Measurements from ENCODE around the gene STRN4. TPM values are rescaled to one million over a fixed set of nuclear protein-coding genes. Genes with fewer than 3 reads are reported as not detected.
"Not testable (repeated sequence)": the region's sequence is repeated elsewhere in the genome, so short reads cannot be mapped to it uniquely, and the experiment has no call there.

The STRN4 gene
- total RNA-seq, 4 donors from 2014 or later: 54.1 to 73.4 (median 67.7) TPM

GRCh38 chr19:46761418-46761831, 15.2 kb upstream of the STRN4 start:
- H3K27me3 ChIP-seq: no peaks in the 10 kb centered on the region
- H3K27ac ChIP-seq: no peak overlapping the region
- intact Hi-C loops (cut with DNase I): no loop called here
- no peak for DNase-seq
- H3K4me3 ChIP-seq (replicated peaks in 1 of 3): no peak overlapping the region
- peaks cover 0 to 5% of the 10 kb centered on the region in 2 donors for H3K36me3 ChIP-seq
- peaks cover 0 to 4% of the 10 kb centered on the region in 2 donors for H3K4me1 ChIP-seq
- 44 to 66% methylated on average over 5 of the region's 5 CpGs for WGBS, 2 donors
- TF ChIP-seq CTCF (IDR thresholded peaks at IDR 0.05): no peak
- no peak for TF ChIP-seq POLR2A (IDR thresholded peaks at IDR 0.05)
- H3K9me3 ChIP-seq: no peaks in the 10 kb centered on the region

- intact Hi-C loops (cut with DNase I); H3K36me3 ChIP-seq; H3K9me3 ChIP-seq; H3K27ac ChIP-seq; H3K4me3 ChIP-seq (replicated peaks in 1 of 3); DNase-seq; H3K27me3 ChIP-seq; H3K4me1 ChIP-seq: not testable (repeated sequence)
- 78 to 82% methylated on average over 4 of the region's 4 CpGs for WGBS, 2 donors
Measured at GRCh38 chr19:46760897-46761296, 14.6 kb upstream of the STRN4 start.

GRCh38 chr19:46760363-46760762, 14.1 kb upstream of the STRN4 start:
- Histone ChIP-seq H3K36me3 (peaks cover 0 to 5% of the 10 kb centered on the region in 2 donors), H3K4me3 (replicated peaks in 1 of 3) (no peak overlapping the region), H3K27me3 (no peaks in the 10 kb centered on the region), H3K27ac (peak overlapping the region in 1 of 3 donors; percentile 17), H3K4me1 (peaks cover 0 to 4% of the 10 kb centered on the region in 2 donors), H3K9me3 (no peaks in the 10 kb centered on the region)
- TF ChIP-seq POLR2A (IDR thresholded peaks at IDR 0.05) (no peak), CTCF (IDR thresholded peaks at IDR 0.05) (no peak)
- 87 to 96% methylated on average over 5 of the region's 5 CpGs for WGBS, 2 donors
- intact Hi-C loops (cut with DNase I): no loop called here
- DNase-seq: no peak

GRCh38 chr19:46759817-46760333, 13.6 kb upstream of the STRN4 start:
- intact Hi-C loops (cut with DNase I): loop anchor here (5.0 kb wide), 1 partner anchor 232 kb away; no protein-coding TSS in a partner anchor
- no peak overlapping the region for H3K27ac ChIP-seq
- peaks cover 0 to 4% of the 10 kb centered on the region in 2 donors for H3K4me1 ChIP-seq
- no peaks in the 10 kb centered on the region for H3K9me3 ChIP-seq
- no peak for DNase-seq
- no peaks in the 10 kb centered on the region for H3K27me3 ChIP-seq
- peaks cover 0 to 5% of the 10 kb centered on the region in 2 donors for H3K36me3 ChIP-seq
- H3K4me3 ChIP-seq (replicated peaks in 1 of 3): no peak overlapping the region
- TF ChIP-seq CTCF (IDR thresholded peaks at IDR 0.05) (no peak), POLR2A (IDR thresholded peaks at IDR 0.05) (no peak)
- WGBS, 2 donors: 62 to 63% methylated on average over 7 of the region's 7 CpGs

- no peak for DNase-seq
- TF ChIP-seq POLR2A (IDR thresholded peaks at IDR 0.05) (no peak), CTCF (IDR thresholded peaks at IDR 0.05) (no peak)
- Histone ChIP-seq H3K36me3 (peaks cover 0 to 5% of the 10 kb centered on the region in 2 donors), H3K9me3 (no peaks in the 10 kb centered on the region), H3K4me3 (replicated peaks in 1 of 3) (no peak overlapping the region), H3K27me3 (no peaks in the 10 kb centered on the region), H3K4me1 (peaks cover 0 to 4% of the 10 kb centered on the region in 2 donors), H3K27ac (no peak overlapping the region)
- WGBS, 2 donors: 87 to 88% methylated on average over 6 of the region's 6 CpGs
- intact Hi-C loops (cut with DNase I): loop anchor here (5.0 kb wide), 1 partner anchor 233 kb away; no protein-coding TSS in a partner anchor
Measured at GRCh38 chr19:46759206-46759605, 13.0 kb upstream of the STRN4 start.
